ENCODE results near the gene ITGB6. TPM values are rescaled to one million over a fixed set of nuclear protein-coding genes. Genes with fewer than 3 reads are reported as not detected.

ITGB6 gene
- total RNA-seq, 1 donor from 2014 or later = 0.99 TPM

DNA sequence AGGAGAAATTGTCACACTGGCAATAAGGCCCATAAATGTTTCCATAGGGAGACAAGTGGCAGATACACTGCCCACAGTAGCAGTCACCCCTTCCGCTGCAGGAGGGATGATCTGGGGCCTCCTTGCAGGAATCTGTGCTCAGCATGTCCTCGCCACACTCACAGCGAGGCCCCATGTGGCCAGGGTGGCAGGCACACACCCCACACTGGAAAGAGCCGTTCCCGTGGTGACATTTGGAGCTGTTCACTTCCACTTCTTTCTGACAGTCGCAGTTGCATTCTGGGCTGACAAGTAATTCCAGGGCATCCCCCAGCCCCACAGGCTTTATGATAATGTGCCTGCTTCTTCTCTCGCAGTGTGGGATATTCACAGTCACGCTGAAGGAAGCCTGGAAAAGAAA is 62.6 kb downstream of the ITGB6 start:
- no peak for DNase-seq
- Histone ChIP-seq H3K36me3 (no peaks in the 10 kb centered on the region), H3K9me3 (replicated peaks) (no peaks in the 10 kb centered on the region), H3K27me3 (ENCODE audit: low read depth) (no peaks in the 10 kb centered on the region), H3K4me3 (no peak overlapping the region), H3K4me1 (no peaks in the 10 kb centered on the region), H3K27ac (replicated peaks) (no peak overlapping the region)
- no peak for TF ChIP-seq CTCF (IDR thresholded peaks at IDR 0.05; ENCODE audit: borderline replicate concordance)
- intact Hi-C loops (cut with micrococcal nuclease) = no loop called here

- intact Hi-C loops (cut with micrococcal nuclease) = no loop called here
- H3K4me3 ChIP-seq = no peak overlapping the region
- no peak for TF ChIP-seq CTCF (IDR thresholded peaks at IDR 0.05; ENCODE audit: borderline replicate concordance)
- H3K36me3 ChIP-seq = no peaks in the 10 kb centered on the region
- H3K4me1 ChIP-seq = no peaks in the 10 kb centered on the region
- no peak overlapping the region for H3K27ac ChIP-seq (replicated peaks)
- no peak for DNase-seq
- H3K9me3 ChIP-seq (replicated peaks) = no peaks in the 10 kb centered on the region
- no peaks in the 10 kb centered on the region for H3K27me3 ChIP-seq (ENCODE audit: low read depth)
These were observed 67.3 kb downstream of the ITGB6 start for GRCh38 chr2:160132761-160133160.

- no peak for DNase-seq
- Histone ChIP-seq H3K36me3 (no peaks in the 10 kb centered on the region), H3K27ac (replicated peaks) (no peak overlapping the region), H3K4me1 (no peaks in the 10 kb centered on the region), H3K9me3 (replicated peaks) (no peaks in the 10 kb centered on the region), H3K4me3 (no peak overlapping the region), H3K27me3 (ENCODE audit: low read depth) (no peaks in the 10 kb centered on the region)
- intact Hi-C loops (cut with micrococcal nuclease) = no loop called here
- no peak for TF ChIP-seq CTCF (IDR thresholded peaks at IDR 0.05; ENCODE audit: borderline replicate concordance)
These were observed 73.3 kb downstream of the ITGB6 start for GRCh38 chr2:160126756-160127155.

GRCh38 chr2:160126315-160126714 is 73.8 kb downstream of the ITGB6 start:
- no peaks in the 10 kb centered on the region for H3K27me3 ChIP-seq (ENCODE audit: low read depth)
- TF ChIP-seq CTCF (IDR thresholded peaks at IDR 0.05; ENCODE audit: borderline replicate concordance) = no peak
- no peak overlapping the region for H3K4me3 ChIP-seq
- intact Hi-C loops (cut with micrococcal nuclease) = no loop called here
- no peaks in the 10 kb centered on the region for H3K36me3 ChIP-seq
- no peaks in the 10 kb centered on the region for H3K4me1 ChIP-seq
- DNase-seq = no peak
- no peaks in the 10 kb centered on the region for H3K9me3 ChIP-seq (replicated peaks)
- no peak overlapping the region for H3K27ac ChIP-seq (replicated peaks)

- no peak for TF ChIP-seq CTCF (IDR thresholded peaks at IDR 0.05; ENCODE audit: borderline replicate concordance)
- no peak overlapping the region for H3K27ac ChIP-seq (replicated peaks)
These were observed 74.2 kb downstream of the ITGB6 start for GRCh38 chr2:160125828-160126227.

DNA sequence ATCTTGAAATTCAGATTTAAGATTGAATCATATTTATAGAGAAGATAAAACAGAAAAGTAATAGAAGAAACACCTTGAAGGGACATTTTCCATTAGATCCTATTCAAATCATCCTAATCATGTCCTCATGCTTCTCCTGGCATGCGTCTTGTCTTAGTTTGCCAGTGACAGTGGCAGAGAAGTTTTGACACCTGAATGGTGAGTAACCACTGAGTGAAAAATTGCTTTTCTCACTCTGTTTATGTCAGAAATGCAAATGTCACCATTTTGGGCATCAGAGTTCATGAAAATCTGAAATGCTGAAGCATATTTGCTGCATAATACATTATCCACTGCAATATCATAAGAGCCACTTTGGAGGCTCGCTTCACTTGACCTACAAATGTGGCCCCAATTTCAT is 74.7 kb downstream of the ITGB6 start:
- Histone ChIP-seq H3K36me3 (no peaks in the 10 kb centered on the region), H3K27me3 (ENCODE audit: low read depth) (no peaks in the 10 kb centered on the region), H3K27ac (replicated peaks) (no peak overlapping the region), H3K4me3 (no peak overlapping the region), H3K4me1 (no peaks in the 10 kb centered on the region), H3K9me3 (replicated peaks) (no peaks in the 10 kb centered on the region)
- DNase-seq = no peak
- intact Hi-C loops (cut with micrococcal nuclease) = no loop called here
- TF ChIP-seq CTCF (IDR thresholded peaks at IDR 0.05; ENCODE audit: borderline replicate concordance) = no peak

More at GRCh38 chr2:160125828-160126227, 74.2 kb downstream of the ITGB6 start:
- Histone ChIP-seq H3K36me3 (no peaks in the 10 kb centered on the region), H3K27me3 (ENCODE audit: low read depth) (no peaks in the 10 kb centered on the region), H3K4me1 (no peaks in the 10 kb centered on the region), H3K4me3 (no peak overlapping the region), H3K9me3 (replicated peaks) (no peaks in the 10 kb centered on the region)
- intact Hi-C loops (cut with micrococcal nuclease) = no loop called here
- DNase-seq = no peak
